ENCODE results near the gene GON7.

DNA sequence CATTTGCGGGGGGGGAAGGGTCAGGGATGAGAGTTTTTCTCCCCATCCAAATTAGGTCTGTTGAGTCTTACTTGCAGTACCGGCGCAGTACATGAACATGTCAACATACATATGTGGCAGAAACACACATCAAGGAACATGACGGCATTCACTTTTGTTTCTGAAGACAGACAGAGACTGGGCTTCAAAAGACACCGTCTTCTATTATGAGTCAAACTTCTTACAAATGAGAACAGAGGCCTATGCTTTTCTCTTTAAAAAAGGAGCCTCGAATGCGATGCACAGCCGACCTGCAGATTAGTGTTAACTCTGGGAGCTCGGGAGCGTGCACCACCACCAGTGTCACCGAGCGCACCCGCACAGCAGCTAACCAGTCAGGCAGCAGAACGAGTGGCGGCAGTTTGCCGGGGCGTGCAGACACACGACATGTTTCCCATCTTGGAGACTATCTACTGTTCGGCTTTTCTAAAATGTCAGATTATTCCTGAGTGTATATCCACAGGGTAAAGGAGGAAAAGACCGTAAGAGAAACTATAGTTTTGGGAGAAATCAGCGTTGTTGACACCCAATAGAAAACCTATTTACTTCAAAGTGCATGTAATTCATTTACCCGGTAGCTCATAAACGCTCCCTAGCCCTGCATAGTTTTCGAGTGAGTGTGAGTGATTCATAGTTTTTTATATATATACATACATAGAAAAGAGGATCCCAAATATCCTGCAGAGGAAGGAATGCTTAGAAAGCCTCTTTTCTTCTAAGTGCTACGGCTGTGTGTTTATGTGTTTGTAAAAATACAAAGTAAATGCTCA is 33.2 kb upstream of the GON7 start:
- TF ChIP-seq, protein P1, sequence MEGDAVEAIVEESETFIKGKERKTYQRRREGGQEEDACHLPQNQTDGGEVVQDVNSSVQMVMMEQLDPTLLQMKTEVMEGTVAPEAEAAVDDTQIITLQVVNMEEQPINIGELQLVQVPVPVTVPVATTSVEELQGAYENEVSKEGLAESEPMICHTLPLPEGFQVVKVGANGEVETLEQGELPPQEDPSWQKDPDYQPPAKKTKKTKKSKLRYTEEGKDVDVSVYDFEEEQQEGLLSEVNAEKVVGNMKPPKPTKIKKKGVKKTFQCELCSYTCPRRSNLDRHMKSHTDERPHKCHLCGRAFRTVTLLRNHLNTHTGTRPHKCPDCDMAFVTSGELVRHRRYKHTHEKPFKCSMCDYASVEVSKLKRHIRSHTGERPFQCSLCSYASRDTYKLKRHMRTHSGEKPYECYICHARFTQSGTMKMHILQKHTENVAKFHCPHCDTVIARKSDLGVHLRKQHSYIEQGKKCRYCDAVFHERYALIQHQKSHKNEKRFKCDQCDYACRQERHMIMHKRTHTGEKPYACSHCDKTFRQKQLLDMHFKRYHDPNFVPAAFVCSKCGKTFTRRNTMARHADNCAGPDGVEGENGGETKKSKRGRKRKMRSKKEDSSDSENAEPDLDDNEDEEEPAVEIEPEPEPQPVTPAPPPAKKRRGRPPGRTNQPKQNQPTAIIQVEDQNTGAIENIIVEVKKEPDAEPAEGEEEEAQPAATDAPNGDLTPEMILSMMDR (IDR thresholded peaks at IDR 0.05), result no peak
- no peak for TF ChIP-seq POLR2A (IDR thresholded peaks at IDR 0.05)
